HepG2 (cell line): ENCODE data around the gene CDC14B. TPM values are rescaled to one million over a fixed set of nuclear protein-coding genes. Genes with fewer than 3 reads are reported as not detected.

Experiments
- ATAC-seq: fragments of 200-7000 bp; cut with Tn5 transposase; 3 replicates; pipeline ENCODE4 v1.9.1; 2020; ENCODE audit warnings: mild to moderate bottlenecking, moderate library complexity
- BruUV-seq: library from RNA; stranded (reverse); fragments of 400-500 nt; replicated peaks from 2 replicates; lab custom pipeline; 2021; lab: Mats Ljungman, UMichigan
- CTCF ChIA-PET: fragments of 300-600 bp; formaldehyde crosslinking; extraction: SDS; loops from one replicate; lab custom pipeline; 2021; ENCODE audit warnings: low total read pairs, inconsistent platforms, low intra/inter-chr PET ratio; lab: Yijun Ruan, JAX
- POLR2A ChIA-PET: fragments of 350-600 bp; sonication (Branson Sonifier 250); formaldehyde crosslinking; loops from one replicate; lab custom pipeline; 2020; ENCODE audit warnings: antibody characterized with exemption, inconsistent platforms; lab: Yijun Ruan, JAX
- DNase-seq: peaks from one replicate; pipeline ENCODE4 v3.0.0-alpha.2; 2015; ENCODE audit warnings: low spot score
- FAIRE-seq: peaks from 3 replicates; lab custom pipeline; 2011; peaks lifted over from hg19 to GRCh38; lab: Jason Lieb, UNC
- H2AFZ ChIP-seq: one replicate; pipeline ENCODE4 v1.6.1; 2011; ENCODE audit warnings: low read length, inconsistent platforms
- H3K27ac ChIP-seq: fragments of 300-600 bp; 3 replicates; pipeline ENCODE4 v1.8.0; 2011; ENCODE audit warnings: mixed run types, mild to moderate bottlenecking, mixed read lengths, low read length, inconsistent platforms; ENCODE audit not compliant: insufficient read depth; ENCODE audit errors: extremely low read length
- H3K27me3 ChIP-seq, 2 experiments: fragments of 200-600 bp in 1 of 2; 2 replicates in 1 of 2; 3 replicates in 1 of 2; pipeline versions ENCODE4 v1.6.0 to v1.8.0; 2011; ENCODE audit warnings: low read length in 2 of 2, mild to moderate bottlenecking in 2 of 2, moderate library complexity in 2 of 2, inconsistent platforms in 1 of 2; ENCODE audit not compliant: insufficient read depth in 2 of 2, control insufficient read depth in 1 of 2
- H3K36me3 ChIP-seq, 2 experiments: fragments of 200-600 bp in 1 of 2; replicated peaks in 1 of 2; 2 replicates in 1 of 2; 3 replicates in 1 of 2; pipeline versions ENCODE4 v1.5.1 to v1.8.0; 2011; ENCODE audit warnings: low read length in 2 of 2, inconsistent platforms in 1 of 2; ENCODE audit not compliant: insufficient read depth in 2 of 2, control insufficient read depth in 1 of 2
- H3K4me1 ChIP-seq: 2 replicates; pipeline ENCODE4 v1.5.1; 2012; ENCODE audit warnings: low read length, inconsistent platforms; ENCODE audit not compliant: insufficient read depth
- H3K4me2 ChIP-seq: 2 replicates; pipeline ENCODE4 v1.6.0; 2011; ENCODE audit warnings: low read depth, low read length, inconsistent platforms
- H3K4me3 ChIP-seq, 3 experiments: fragments of 200-600 bp in 1 of 3; sonication (generic), shearing (Covaris generic) in 1 of 3; replicated peaks in 1 of 3; 2 replicates each; pipeline ENCODE4 v1.5.1; 2011 to 2016; ENCODE audit warnings: low read length in 3 of 3, inconsistent platforms in 2 of 3, low read depth in 2 of 3, mild to moderate bottlenecking in 2 of 3, control low read depth in 1 of 3, mixed read lengths in 1 of 3; ENCODE audit not compliant: insufficient read depth in 1 of 3
- H3K79me2 ChIP-seq: one replicate; pipeline ENCODE4 v1.6.1; 2011; ENCODE audit warnings: low read length, inconsistent platforms; ENCODE audit not compliant: insufficient read depth
- H3K9ac ChIP-seq: 2 replicates; pipeline ENCODE4 v1.6.0; 2011; ENCODE audit warnings: mild to moderate bottlenecking, low read depth, low read length, inconsistent platforms; ENCODE audit not compliant: insufficient read depth
- H3K9me3 ChIP-seq: 2 replicates; pipeline ENCODE4 v1.5.1; 2012; ENCODE audit warnings: mild to moderate bottlenecking, low read length
- H4K20me1 ChIP-seq: 2 replicates; pipeline ENCODE4 v1.6.0; 2011; ENCODE audit warnings: inconsistent platforms, mild to moderate bottlenecking, low read length, moderate library complexity; ENCODE audit not compliant: insufficient read depth
- HIVEP1 ChIP-seq: sonication (generic); formaldehyde crosslinking; IDR thresholded peaks from 2 replicates; pipeline ENCODE4 v1.4.0; 2020; ENCODE audit warnings: mild to moderate bottlenecking, missing genetic modification reagents
- IKZF1 ChIP-seq: fragments of 450-650 bp; IDR thresholded peaks from 2 replicates; pipeline ENCODE4 v1.7.1; 2016
- KDM3A ChIP-seq: IDR thresholded peaks from 2 replicates; pipeline ENCODE4 v1.6.1; 2018; ENCODE audit warnings: low read depth, missing compliant biosample characterization
- LCORL ChIP-seq, 2 experiments: fragments of 450-650 bp in 1 of 2; sonication (generic) in 1 of 2; formaldehyde crosslinking in 1 of 2; IDR thresholded peaks; 2 replicates each; pipeline versions ENCODE4 v1.5.0 to v1.6.1; 2017 to 2020; ENCODE audit warnings: antibody characterized with exemption in 1 of 2, missing genetic modification reagents in 1 of 2
- NCOA5 ChIP-seq: sonication (generic); formaldehyde crosslinking; IDR thresholded peaks from 2 replicates; pipeline ENCODE4 v1.4.0; 2020; ENCODE audit warnings: missing genetic modification reagents
- PHF5A ChIP-seq: IDR thresholded peaks from one replicate; pipeline ENCODE4 v1.6.1; 2018; ENCODE audit warnings: low read depth, missing genetic modification reagents; ENCODE audit not compliant: unreplicated experiment
- PITX1 ChIP-seq: sonication (generic); formaldehyde crosslinking; IDR thresholded peaks from 2 replicates; pipeline ENCODE4 v1.5.1; 2020; ENCODE audit warnings: mild to moderate bottlenecking, missing genetic modification reagents
- RBM22 ChIP-seq: fragments of 200-400 bp; formaldehyde crosslinking; optimal IDR thresholded peaks from 2 replicates; pipeline ENCODE3; 2017; ENCODE audit warnings: mild to moderate bottlenecking, low read length, moderate library complexity
- RFXAP ChIP-seq: sonication (generic); formaldehyde crosslinking; IDR thresholded peaks from 2 replicates; pipeline ENCODE4 v1.4.0; 2020; ENCODE audit warnings: missing genetic modification reagents, borderline replicate concordance
- ZMYM3 ChIP-seq: sonication (generic); formaldehyde crosslinking; IDR thresholded peaks from 2 replicates; pipeline ENCODE4 v1.5.1; 2020; ENCODE audit warnings: mild to moderate bottlenecking, missing genetic modification reagents
- ZNF136 ChIP-seq: sonication (generic); formaldehyde crosslinking; IDR thresholded peaks from 2 replicates; pipeline ENCODE4 v1.8.1; 2022; ENCODE audit warnings: low read depth, mild to moderate bottlenecking, moderate library complexity, missing genetic modification reagents
- ZNF451 ChIP-seq: sonication (generic); formaldehyde crosslinking; IDR thresholded peaks from 2 replicates; pipeline ENCODE4 v1.5.0; 2020; ENCODE audit warnings: mild to moderate bottlenecking, missing genetic modification reagents
- ZNF703 ChIP-seq: sonication (generic); formaldehyde crosslinking; IDR thresholded peaks from 2 replicates; pipeline ENCODE4 v1.5.1; 2020; ENCODE audit warnings: missing genetic modification reagents, mild to moderate bottlenecking, moderate library complexity, borderline replicate concordance
- ZNF781 ChIP-seq: sonication (generic); formaldehyde crosslinking; IDR thresholded peaks from 2 replicates; pipeline ENCODE4 v1.5.1; 2020; ENCODE audit warnings: borderline replicate concordance, mild to moderate bottlenecking, missing genetic modification reagents; ENCODE audit errors: not compliant biosample characterization
- WGBS: methylation state at CpG from one replicate; pipeline ENCODE4 v1.1.6; 2017; ENCODE audit warnings: low lambda C conversion rate; 5-methylcytosine and 5-hydroxymethylcytosine counted together
- in situ Hi-C: cut with HindIII; loops from 2 replicates; pipeline ENCODE4 v1.10.0; 2017; ENCODE audit warnings: low pct_unique_long_range_greater_than_20kb; ENCODE audit not compliant: extremely low pct_ligation_motif_present
- intact Hi-C: fragments of 100-400 bp; cut with micrococcal nuclease; formaldehyde crosslinking; loops from one replicate; pipeline ENCODE4 v1.10.0; 2022; ENCODE audit not compliant: unreplicated experiment
- polyA plus RNA-seq, 8 experiments: library from polyadenylated mRNA; depleted of rRNA in 3 of 8; stranded (reverse) in 7 of 8; unstranded in 1 of 8; fragments of >200 nt; fragmentation: Illumina TruSeq in 4 of 8; extraction: Trizol in 4 of 8; gene quantifications; 2 replicates each; pipeline versions ENCODE4 v1.2.1 to v1.2.3, GENCODE V29; 2011 to 2016; ENCODE audit warnings: low read depth in 4 of 8, missing spikeins in 1 of 8, mixed read lengths in 1 of 8; ENCODE audit not compliant: insufficient read depth in 1 of 8
- total RNA-seq, 5 experiments: library from RNA; depleted of rRNA; stranded (reverse); fragments of >200 nt; fragmentation: Illumina TruSeq; extraction: Trizol; gene quantifications; 2 replicates each; pipeline ENCODE4 v1.2.3, GENCODE V29; 2016; ENCODE audit warnings: low read depth in 1 of 5
- TF ChIP-seq, protein P1 (sequence below): sonication (generic); formaldehyde crosslinking; IDR thresholded peaks from 2 replicates; pipeline ENCODE4 v1.4.0; 2020; ENCODE audit warnings: mild to moderate bottlenecking, missing genetic modification reagents
- TF ChIP-seq, protein P2 (sequence below): sonication (generic); formaldehyde crosslinking; IDR thresholded peaks from 2 replicates; pipeline ENCODE4 v1.8.1; 2023; ENCODE audit warnings: missing genetic modification reagents, mild to moderate bottlenecking, borderline replicate concordance
- TF ChIP-seq, protein P3 (sequence below): sonication (generic); formaldehyde crosslinking; IDR thresholded peaks from 2 replicates; pipeline ENCODE4 v1.4.0; 2020; ENCODE audit warnings: mild to moderate bottlenecking, missing genetic modification reagents

The CDC14B gene
- total and polyA plus RNA-seq, 2 of the 13 experiments (the other 11 are each of a cell fraction or from before 2014, with no cell fraction given): 25.8 to 33.3 TPM

DNA sequence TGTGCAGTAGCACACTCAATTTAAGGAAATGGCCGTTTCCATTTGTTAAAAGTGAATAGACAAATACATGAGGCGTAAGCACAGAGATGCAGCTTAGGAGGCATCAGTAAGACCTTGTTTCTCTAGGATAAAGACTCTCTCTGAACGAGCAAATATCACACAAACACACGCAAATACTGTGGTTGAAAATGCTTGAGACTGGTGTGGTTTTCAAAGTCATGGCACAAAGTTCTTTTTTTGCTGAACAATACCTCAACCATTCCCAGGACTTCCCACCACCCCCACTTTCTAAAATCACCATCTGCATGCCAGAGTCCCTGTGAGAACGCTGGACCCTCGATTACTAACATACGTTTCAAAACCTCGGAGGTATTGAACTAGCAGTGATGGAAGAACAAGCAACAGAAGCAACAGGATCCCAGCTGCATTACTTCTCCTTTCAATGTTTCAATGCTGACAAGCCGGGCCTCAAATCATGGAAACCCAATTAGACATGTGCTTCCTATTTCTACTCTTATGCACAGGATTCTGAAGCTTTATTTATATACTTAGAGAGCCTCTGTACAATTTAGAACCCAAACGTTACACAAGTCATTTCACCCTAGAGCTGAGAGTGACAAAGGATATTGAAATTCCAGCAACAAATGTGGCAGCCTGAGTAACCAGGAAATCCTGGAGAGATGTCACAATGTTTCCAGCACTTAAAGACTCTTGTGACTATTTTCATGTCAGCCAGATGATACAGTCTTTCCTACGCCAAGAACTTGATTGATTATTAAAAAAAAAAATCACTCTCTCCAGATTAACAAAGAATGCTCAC lies 63.9 kb downstream of the CDC14B start:
- Histone ChIP-seq H3K9ac (no peak overlapping the region), H3K4me3 (no peak overlapping the region), H3K9me3 (no peaks in the 10 kb centered on the region), H3K36me3 (peaks cover 0 to 13% of the 10 kb centered on the region in 2 experiments; a peak in 1 of 5 replicates), H3K4me1 (peaks cover 58% of the 10 kb centered on the region), H4K20me1 (no peaks in the 10 kb centered on the region), H3K27me3 (no peaks in the 10 kb centered on the region), H3K27ac (no peak overlapping the region), H2AFZ (no peak overlapping the region), H3K4me2 (no peak overlapping the region), H3K79me2 (peaks cover 7% of the 10 kb centered on the region)
- intact Hi-C loops (no loop called here), in situ Hi-C loops (no loop called here)
- ChIA-PET POLR2A (interaction anchor here (1.0 to 3.7 kb wide), 2 partner anchors 11 to 106 kb away, joined by 3 to 19 read pairs; partner anchors contain the start of gene HABP4), CTCF (no interaction called here)
- no TSS peak for BruUV-seq
- DNase-seq: no peak
- TF ChIP-seq, protein P1, sequence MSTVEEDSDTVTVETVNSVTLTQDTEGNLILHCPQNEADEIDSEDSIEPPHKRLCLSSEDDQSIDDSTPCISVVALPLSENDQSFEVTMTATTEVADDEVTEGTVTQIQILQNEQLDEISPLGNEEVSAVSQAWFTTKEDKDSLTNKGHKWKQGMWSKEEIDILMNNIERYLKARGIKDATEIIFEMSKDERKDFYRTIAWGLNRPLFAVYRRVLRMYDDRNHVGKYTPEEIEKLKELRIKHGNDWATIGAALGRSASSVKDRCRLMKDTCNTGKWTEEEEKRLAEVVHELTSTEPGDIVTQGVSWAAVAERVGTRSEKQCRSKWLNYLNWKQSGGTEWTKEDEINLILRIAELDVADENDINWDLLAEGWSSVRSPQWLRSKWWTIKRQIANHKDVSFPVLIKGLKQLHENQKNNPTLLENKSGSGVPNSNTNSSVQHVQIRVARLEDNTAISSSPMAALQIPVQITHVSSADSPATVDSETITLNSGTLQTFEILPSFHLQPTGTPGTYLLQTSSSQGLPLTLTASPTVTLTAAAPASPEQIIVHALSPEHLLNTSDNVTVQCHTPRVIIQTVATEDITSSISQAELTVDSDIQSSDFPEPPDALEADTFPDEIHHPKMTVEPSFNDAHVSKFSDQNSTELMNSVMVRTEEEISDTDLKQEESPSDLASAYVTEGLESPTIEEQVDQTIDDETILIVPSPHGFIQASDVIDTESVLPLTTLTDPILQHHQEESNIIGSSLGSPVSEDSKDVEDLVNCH: no peak
- TF ChIP-seq, protein P2, sequence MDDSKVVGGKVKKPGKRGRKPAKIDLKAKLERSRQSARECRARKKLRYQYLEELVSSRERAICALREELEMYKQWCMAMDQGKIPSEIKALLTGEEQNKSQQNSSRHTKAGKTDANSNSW: no peak
- TF ChIP-seq PITX1 (CRISPR knock-in tag): no peak
- TF ChIP-seq RBM22: no peak
- no peak for TF ChIP-seq ZNF781
- no peak for TF ChIP-seq ZMYM3 (CRISPR knock-in tag)
- no peak for TF ChIP-seq NCOA5
- no peak for TF ChIP-seq PHF5A (CRISPR knock-in tag)
- TF ChIP-seq HIVEP1: no peak
- TF ChIP-seq RFXAP (CRISPR knock-in tag): no peak
- no peak for TF ChIP-seq ZNF703
- no peak for TF ChIP-seq ZNF451
- no peak for TF ChIP-seq LCORL (IDR thresholded peaks at IDR 0.05)
- TF ChIP-seq LCORL (CRISPR knock-in tag; IDR thresholded peaks at IDR 0.05): no peak
- no peak for TF ChIP-seq IKZF1
- TF ChIP-seq ZNF136 (CRISPR knock-in tag): no peak
- no peak for TF ChIP-seq KDM3A (CRISPR knock-in tag)
- TF ChIP-seq, protein P3, sequence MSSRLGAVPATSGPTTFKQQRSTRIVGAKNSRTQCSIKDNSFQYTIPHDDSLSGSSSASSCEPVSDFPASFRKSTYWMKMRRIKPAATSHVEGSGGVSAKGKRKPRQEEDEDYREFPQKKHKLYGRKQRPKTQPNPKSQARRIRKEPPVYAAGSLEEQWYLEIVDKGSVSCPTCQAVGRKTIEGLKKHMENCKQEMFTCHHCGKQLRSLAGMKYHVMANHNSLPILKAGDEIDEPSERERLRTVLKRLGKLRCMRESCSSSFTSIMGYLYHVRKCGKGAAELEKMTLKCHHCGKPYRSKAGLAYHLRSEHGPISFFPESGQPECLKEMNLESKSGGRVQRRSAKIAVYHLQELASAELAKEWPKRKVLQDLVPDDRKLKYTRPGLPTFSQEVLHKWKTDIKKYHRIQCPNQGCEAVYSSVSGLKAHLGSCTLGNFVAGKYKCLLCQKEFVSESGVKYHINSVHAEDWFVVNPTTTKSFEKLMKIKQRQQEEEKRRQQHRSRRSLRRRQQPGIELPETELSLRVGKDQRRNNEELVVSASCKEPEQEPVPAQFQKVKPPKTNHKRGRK (CRISPR knock-in tag): no peak
- 81% methylated on average over 11 of the region's 11 CpGs for WGBS
- FAIRE-seq: no peak
- ATAC-seq: no peak
